Ascending aorta (tissue), 2 donors: ENCODE data around the gene RILP. TPM values are rescaled to one million over a fixed set of nuclear protein-coding genes. Genes with fewer than 3 reads are reported as not detected.
A peak's percentile ranks its signal among the peaks of the same experiment; 100 is the strongest.

Experiments
- DNase-seq, 2 donors: peaks; one replicate each; pipeline ENCODE4 v3.0.0-alpha.2; 2019; ENCODE audit warnings: low spot score in 2 of 2
- H3K27ac ChIP-seq, 2 donors: fragments of 200-600 bp; sonication (generic); one replicate each; pipeline ENCODE4 v1.5.1; 2016 to 2017; ENCODE audit warnings: mild to moderate bottlenecking in 1 of 2
- H3K27me3 ChIP-seq: fragments of 200-600 bp; sonication (generic); one replicate; pipeline ENCODE4 v1.5.1; 2017
- H3K36me3 ChIP-seq, 2 donors: fragments of 200-600 bp; sonication (generic); one replicate each; pipeline ENCODE4 v1.5.1; 2016
- H3K4me1 ChIP-seq, 2 donors: fragments of 200-600 bp; sonication (generic); one replicate each; pipeline ENCODE4 v1.5.1; 2016 to 2017; ENCODE audit warnings: mild to moderate bottlenecking in 1 of 2
- H3K4me3 ChIP-seq, 2 donors: fragments of 200-600 bp; sonication (generic); one replicate each; pipeline ENCODE4 v1.5.1; 2016 to 2017; ENCODE audit warnings: mild to moderate bottlenecking in 1 of 2
- H3K9me3 ChIP-seq, 2 donors: fragments of 200-600 bp; sonication (generic); one replicate each; pipeline ENCODE4 v1.5.1; 2016
- CTCF ChIP-seq, 3 experiments: fragments of 200-600 bp in 2 of 3; fragments of 450-650 bp in 1 of 3; sonication (generic) in 2 of 3; IDR thresholded peaks; one replicate each; pipeline ENCODE4 v1.5.1; 2016 to 2019; ENCODE audit warnings: antibody characterized with exemption in 3 of 3, mild to moderate bottlenecking in 1 of 3, moderate library complexity in 1 of 3
- intact Hi-C: fragments of 100-400 bp; cut with DNase I; formaldehyde crosslinking; loops from one replicate; pipeline ENCODE4 v1.15.1; 2023
- total RNA-seq: library from RNA; depleted of rRNA; stranded (reverse); fragments of >200 nt; gene quantifications from one replicate; pipeline ENCODE4 v1.1.0, GENCODE V29; 2016

The RILP gene
- total RNA-seq, 1 donor from 2014 or later = 103 TPM

- TF ChIP-seq CTCF (IDR thresholded peaks at IDR 0.05) = no peak
- intact Hi-C loops = no loop called here
- H3K27me3 ChIP-seq = no peaks in the 10 kb centered on the region
- DNase-seq = no peak
- no peaks in the 10 kb centered on the region for H3K4me1 ChIP-seq
- H3K9me3 ChIP-seq = no peaks in the 10 kb centered on the region
- no peaks in the 10 kb centered on the region for H3K36me3 ChIP-seq
- H3K27ac ChIP-seq = peak overlapping the region; percentile 41 to 45
- H3K4me3 ChIP-seq = no peak overlapping the region
Measured at GRCh38 chr17:1606352-1606985, 43.2 kb downstream of the RILP start.

GRCh38 chr17:1605681-1606351 lies 43.9 kb downstream of the RILP start:
- Histone ChIP-seq H3K36me3 (no peaks in the 10 kb centered on the region), H3K27ac (no peak overlapping the region), H3K4me1 (no peaks in the 10 kb centered on the region), H3K9me3 (no peaks in the 10 kb centered on the region), H3K4me3 (no peak overlapping the region), H3K27me3 (no peaks in the 10 kb centered on the region)
- intact Hi-C loops = no loop called here
- DNase-seq = no peak
- TF ChIP-seq CTCF (IDR thresholded peaks at IDR 0.05) = no peak

GRCh38 chr17:1604831-1605528 lies 44.7 kb downstream of the RILP start:
- Histone ChIP-seq H3K9me3 (no peaks in the 10 kb centered on the region), H3K4me1 (no peaks in the 10 kb centered on the region), H3K27ac (no peak overlapping the region), H3K27me3 (no peaks in the 10 kb centered on the region), H3K4me3 (no peak overlapping the region), H3K36me3 (no peaks in the 10 kb centered on the region)
- no peak for TF ChIP-seq CTCF (IDR thresholded peaks at IDR 0.05)
- intact Hi-C loops = no loop called here
- DNase-seq = no peak

GRCh38 chr17:1601571-1601970 lies 48.1 kb downstream of the RILP start:
- Histone ChIP-seq H3K4me1 (no peaks in the 10 kb centered on the region), H3K4me3 (no peak overlapping the region), H3K36me3 (no peaks in the 10 kb centered on the region), H3K27me3 (no peaks in the 10 kb centered on the region), H3K27ac (no peak overlapping the region), H3K9me3 (no peaks in the 10 kb centered on the region)
- intact Hi-C loops = no loop called here
- no peak for TF ChIP-seq CTCF (IDR thresholded peaks at IDR 0.05)
- DNase-seq = no peak

GRCh38 chr17:1598399-1599095 lies 51.1 kb downstream of the RILP start:
- no peak for TF ChIP-seq CTCF (IDR thresholded peaks at IDR 0.05)

More at GRCh38 chr17:1598399-1599095, 51.1 kb downstream of the RILP start:
- Histone ChIP-seq H3K36me3 (no peaks in the 10 kb centered on the region), H3K27me3 (no peaks in the 10 kb centered on the region), H3K9me3 (no peaks in the 10 kb centered on the region), H3K27ac (no peak overlapping the region), H3K4me1 (peaks cover 0 to 4% of the 10 kb centered on the region in 2 donors), H3K4me3 (no peak overlapping the region)
- DNase-seq = no peak
- intact Hi-C loops = no loop called here
